ENCODE measurements around the gene AQP1.

AQP1 gene

DNA sequence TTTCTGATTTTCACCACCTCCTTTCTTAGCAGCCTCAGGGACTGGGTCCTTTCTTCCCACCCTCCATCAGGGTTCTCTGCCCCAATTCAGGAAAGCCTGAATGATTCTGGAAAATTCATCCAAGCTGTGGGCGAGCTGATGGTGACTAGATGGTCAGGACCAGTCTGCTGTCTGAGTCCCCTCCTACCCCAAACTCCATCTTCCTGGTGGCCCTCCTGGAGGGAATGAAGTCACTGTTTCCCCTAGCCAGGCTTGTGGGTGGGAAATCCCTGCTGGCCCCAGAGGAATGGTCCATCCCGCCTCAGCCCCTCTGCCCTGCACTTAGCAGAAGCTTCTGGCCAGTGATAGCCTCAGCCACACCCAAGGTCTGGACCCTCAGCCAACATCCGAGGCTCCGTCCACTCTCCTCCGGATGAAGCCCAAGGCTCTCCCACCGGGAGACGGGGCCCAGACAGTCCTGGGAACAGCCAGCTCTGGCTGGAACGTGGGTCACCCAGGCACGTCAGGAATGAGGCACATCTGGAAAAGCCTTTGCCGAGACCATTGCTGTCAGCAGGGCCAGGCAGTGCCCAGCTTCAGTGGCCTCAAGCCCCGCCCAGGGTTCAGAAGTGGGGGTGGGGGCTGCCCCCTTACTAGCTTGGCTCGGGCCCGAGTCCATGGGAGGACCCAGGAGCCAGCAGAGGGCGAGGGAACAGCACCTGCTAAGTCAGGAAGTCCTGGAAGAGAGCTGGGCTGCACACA, 4.0 kb upstream of the AQP1 start:
- no peak for DNase-seq

- DNase-seq, result no peak
These were observed 3.0 kb upstream of the AQP1 start for GRCh38 chr7:30908681-30909080.

- no peak for DNase-seq
These were observed 2.2 kb upstream of the AQP1 start for GRCh38 chr7:30909431-30909830.

GRCh38 chr7:30910411-30911073, 1.1 kb upstream of the AQP1 start:
- no peak for DNase-seq

DNA sequence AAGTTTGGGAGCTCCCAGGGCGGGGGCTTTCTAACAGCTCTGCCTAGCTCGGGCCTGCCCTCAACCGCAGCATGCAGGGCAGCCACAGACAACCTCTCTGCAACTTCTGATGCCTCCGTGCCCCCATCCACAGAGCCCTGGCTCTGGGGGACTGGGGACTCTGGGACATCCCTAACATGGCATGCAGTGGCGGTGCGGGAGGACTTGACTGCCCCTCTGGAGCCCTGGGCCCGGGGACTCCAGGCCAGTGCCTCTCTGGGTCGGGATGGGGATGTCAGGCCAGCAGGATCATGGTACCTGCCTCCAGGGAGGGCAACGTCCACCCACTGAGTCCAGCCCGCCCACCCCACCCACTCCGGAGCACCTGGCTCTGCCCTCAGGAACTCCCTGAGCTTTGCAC, 520 bp upstream of the AQP1 start:
- no peak for DNase-seq

- DNase-seq, result no peak
These were observed 523 bp downstream of the AQP1 start for GRCh38 chr7:30912021-30912730.

GRCh38 chr7:30912731-30912985, 1.0 kb downstream of the AQP1 start:
- DNase-seq, result no peak

- no peak for DNase-seq
These were observed 1.5 kb downstream of the AQP1 start for GRCh38 chr7:30912986-30913811.

DNA sequence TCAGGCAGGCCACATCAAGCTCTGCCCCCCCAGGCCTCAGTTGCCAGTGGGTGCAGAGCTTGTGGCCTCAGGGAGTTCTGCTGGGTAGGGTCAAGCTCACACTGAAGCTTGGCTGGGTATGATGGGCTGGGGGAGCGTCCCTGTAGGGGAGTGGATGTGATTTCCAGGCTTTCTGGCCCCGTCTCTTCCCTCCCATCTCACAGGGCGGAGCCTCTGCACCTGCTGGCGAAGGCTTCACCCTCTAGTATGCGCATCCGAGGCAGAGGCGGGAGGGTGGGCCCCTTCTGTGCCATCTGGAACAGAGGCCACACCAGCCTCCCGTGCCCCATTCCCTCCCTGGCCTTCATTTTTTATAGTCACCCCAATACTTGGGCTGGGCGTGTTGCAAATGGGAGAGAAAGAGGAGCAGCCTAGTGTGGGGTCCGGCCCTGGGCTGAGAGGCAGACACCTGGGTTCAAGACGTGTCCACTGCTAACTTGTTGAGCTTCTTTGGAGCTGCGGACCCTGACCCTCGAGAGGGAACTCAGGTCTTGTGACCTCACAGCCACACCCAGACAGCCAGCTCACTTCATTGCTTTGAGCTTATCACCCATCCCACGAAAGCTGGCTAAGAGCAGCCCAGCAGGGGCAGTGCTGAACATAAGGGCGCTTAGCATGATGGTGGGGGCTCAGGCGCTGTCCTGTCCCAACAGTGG, 2.3 kb downstream of the AQP1 start:
- no peak for DNase-seq

- no peak for DNase-seq
These were observed 2.9 kb downstream of the AQP1 start for GRCh38 chr7:30914596-30914995.

GRCh38 chr7:30915005-30915601, 3.5 kb downstream of the AQP1 start:
- no peak for DNase-seq

DNA sequence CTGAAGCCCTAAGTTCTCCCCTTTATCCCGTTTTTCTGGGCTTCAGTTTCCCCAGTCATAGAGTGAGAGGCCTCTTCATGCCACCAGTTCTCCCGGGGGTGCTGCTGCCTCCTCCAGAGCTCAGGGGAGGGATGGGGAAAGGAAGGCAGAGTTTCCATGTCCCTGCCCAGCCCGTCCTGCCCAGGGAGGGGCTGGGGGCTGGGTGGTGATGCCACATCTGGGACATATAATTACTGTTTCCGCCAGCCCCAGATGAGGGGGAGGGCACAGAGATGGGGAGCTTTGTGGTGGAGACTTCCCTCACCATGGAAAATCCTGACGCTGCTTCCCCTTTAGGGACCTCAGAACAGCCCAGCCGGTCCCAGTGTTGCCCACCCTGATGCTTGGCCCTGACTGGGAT, 4.1 kb downstream of the AQP1 start:
- DNase-seq, result no peak

- no peak for DNase-seq
These were observed 4.6 kb downstream of the AQP1 start for GRCh38 chr7:30916255-30916654.

GRCh38 chr7:30916767-30917166, 5.1 kb downstream of the AQP1 start:
- no peak for DNase-seq

- no peak for DNase-seq
These were observed 5.7 kb downstream of the AQP1 start for GRCh38 chr7:30917216-30917893.

DNA sequence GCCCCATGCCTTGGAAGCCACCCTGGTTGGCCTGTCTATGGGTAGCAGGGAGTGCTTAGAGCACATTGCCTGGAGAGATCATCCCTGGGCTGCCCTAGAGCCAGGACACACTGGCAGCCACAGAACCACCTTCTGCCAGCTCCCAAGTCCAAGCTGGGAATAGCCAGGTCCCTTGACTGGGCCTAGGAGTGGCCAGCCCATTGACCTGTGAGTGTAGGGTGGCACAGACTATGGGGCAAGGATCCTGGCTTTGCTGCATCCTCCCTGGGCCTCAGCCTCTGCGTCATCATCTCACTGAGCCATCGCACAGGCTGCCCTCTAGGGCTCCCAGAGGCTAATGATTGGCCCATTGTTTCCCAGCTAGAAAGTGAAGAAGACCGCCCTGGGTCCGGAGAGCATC, 7.0 kb downstream of the AQP1 start:
- DNase-seq, result no peak

GRCh38 chr7:30920021-30920583, 8.4 kb downstream of the AQP1 start:
- no peak for DNase-seq

DNA sequence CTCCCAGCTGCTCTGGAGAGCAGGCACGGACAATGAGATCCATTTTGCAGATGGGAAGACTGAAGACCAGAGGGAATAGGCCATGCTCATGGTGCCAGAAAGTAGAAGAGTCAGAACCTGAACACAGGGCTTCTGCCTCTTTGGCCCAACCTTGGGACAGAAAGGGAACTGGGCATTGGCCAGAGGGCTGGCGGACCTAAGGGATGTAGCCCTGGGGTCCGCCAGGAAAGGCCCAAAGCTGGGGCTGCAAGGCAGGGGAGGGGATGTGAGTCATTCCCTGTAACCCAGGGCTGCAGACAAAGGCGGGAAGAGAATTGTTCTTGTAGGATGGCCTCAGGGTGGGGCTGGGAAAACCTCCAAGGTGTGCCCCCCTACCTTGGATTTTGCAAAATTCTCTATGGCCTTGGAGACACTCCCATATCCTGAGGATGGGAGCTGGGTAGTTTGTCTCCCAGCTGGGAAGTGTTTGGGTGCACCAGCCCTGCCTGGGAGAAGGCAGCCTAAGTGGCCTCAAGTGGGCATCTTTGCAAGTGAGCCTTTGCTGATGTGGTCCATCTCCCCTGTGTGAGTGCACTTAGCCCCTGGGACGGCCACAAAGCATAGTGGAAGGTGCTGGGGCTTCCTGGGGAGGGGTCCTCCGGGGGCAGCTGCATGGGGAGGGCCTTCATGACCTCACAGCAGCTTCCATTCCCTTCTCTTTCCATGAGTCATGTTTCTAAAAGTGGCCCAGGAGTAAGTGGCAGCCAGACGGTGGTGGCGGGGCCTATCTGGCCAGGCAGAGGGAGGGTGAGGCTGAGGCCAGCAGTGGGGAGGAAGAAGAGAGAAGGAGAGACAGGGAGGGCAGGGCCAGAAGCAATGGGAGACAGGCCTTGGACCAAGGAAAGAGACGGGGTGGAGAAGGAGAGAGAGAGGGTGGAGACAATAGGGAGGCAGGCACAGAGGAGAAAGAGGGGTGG, 9.2 kb downstream of the AQP1 start:
- no peak for DNase-seq

GRCh38 chr7:30921540-30922401, 10.1 kb downstream of the AQP1 start:
- DNase-seq, result no peak
